OCI-LY1 (cell line): ENCODE results near the gene IGFBP4.

ENCODE experiments used
- H2AFZ ChIP-seq: fragments of 200-600 bp; sonication (generic), shearing (Covaris generic); 2 replicates; pipeline ENCODE4 v1.6.0; 2014; ENCODE audit warnings: antibody characterized with exemption, mild to moderate bottlenecking, low read length
- H3F3A ChIP-seq: fragments of 200-600 bp; sonication (generic), shearing (Covaris generic); 2 replicates; pipeline ENCODE4 v1.6.0; 2014; ENCODE audit warnings: mild to moderate bottlenecking, antibody characterized with exemption, low read length, moderate library complexity; ENCODE audit not compliant: insufficient read depth
- H3K27ac ChIP-seq: fragments of 200-600 bp; sonication (generic); 2 replicates; pipeline ENCODE4 v1.5.1; 2014; ENCODE audit warnings: low read length, mixed run types, mild to moderate bottlenecking, low read depth; ENCODE audit not compliant: poor library complexity, severe bottlenecking
- H3K27me3 ChIP-seq: fragments of 200-600 bp; sonication (generic); 2 replicates; pipeline ENCODE4 v1.6.0; 2014; ENCODE audit warnings: antibody characterized with exemption, mild to moderate bottlenecking, low read length, moderate library complexity; ENCODE audit not compliant: insufficient read depth
- H3K36me3 ChIP-seq: fragments of 200-600 bp; sonication (generic); 2 replicates; pipeline ENCODE4 v1.6.1; 2014; ENCODE audit warnings: mild to moderate bottlenecking, antibody characterized with exemption, low read length, moderate library complexity, mixed read lengths; ENCODE audit not compliant: insufficient read depth
- H3K4me1 ChIP-seq: fragments of 200-600 bp; sonication (generic); 2 replicates; pipeline ENCODE4 v1.5.1; 2014; ENCODE audit warnings: mild to moderate bottlenecking, low read length, moderate library complexity; ENCODE audit not compliant: insufficient read depth, severe bottlenecking
- H3K4me2 ChIP-seq: fragments of 200-600 bp; sonication (generic), shearing (Covaris generic); 2 replicates; pipeline ENCODE4 v1.6.1; 2014; ENCODE audit warnings: low read length
- H3K4me3 ChIP-seq: fragments of 200-600 bp; sonication (generic); 2 replicates; pipeline ENCODE4 v1.5.1; 2014; ENCODE audit warnings: low read length, low read depth, mild to moderate bottlenecking, mixed read lengths; ENCODE audit not compliant: poor library complexity, severe bottlenecking
- H3K79me2 ChIP-seq: fragments of 200-600 bp; shearing (Covaris generic); 2 replicates; pipeline ENCODE4 v1.6.1; 2016; ENCODE audit warnings: mixed run types, low read length, mixed read lengths; ENCODE audit not compliant: insufficient read depth
- H3K9ac ChIP-seq: fragments of 200-600 bp; sonication (generic), shearing (Covaris generic); 2 replicates; pipeline ENCODE4 v1.6.1; 2014; ENCODE audit warnings: mild to moderate bottlenecking, low read length, mixed read lengths
- H3K9me2 ChIP-seq: fragments of 200-600 bp; sonication (generic), shearing (Covaris generic); 2 replicates; pipeline ENCODE4 v1.6.1; 2014; ENCODE audit warnings: low read depth, mild to moderate bottlenecking, low read length, mixed read lengths
- H3K9me3 ChIP-seq: fragments of 200-600 bp; shearing (Covaris generic); 2 replicates; pipeline ENCODE4 v1.6.1; 2014; ENCODE audit warnings: low read length, mixed read lengths
- H4K20me1 ChIP-seq: fragments of 200-600 bp; sonication (generic), shearing (Covaris generic); 2 replicates; pipeline ENCODE4 v1.6.0; 2016; ENCODE audit warnings: mild to moderate bottlenecking, low read length; ENCODE audit not compliant: insufficient read depth
- CTCF ChIP-seq: fragments of 200-600 bp; sonication (generic), shearing (Covaris generic); IDR thresholded peaks from 2 replicates; pipeline ENCODE4 v1.5.1; 2017; ENCODE audit warnings: mild to moderate bottlenecking, antibody characterized with exemption, low read length, moderate library complexity, mixed read lengths
- EZH2 ChIP-seq: fragments of 200-600 bp; sonication (generic), shearing (Covaris generic); IDR thresholded peaks from 2 replicates; pipeline ENCODE4 v1.8.0; 2017; ENCODE audit warnings: borderline replicate concordance, mixed run types, mild to moderate bottlenecking, antibody characterized with exemption, low read length, moderate library complexity, mixed read lengths

Gene IGFBP4

GRCh38 chr17:40475234-40475908 is 32.1 kb downstream of the IGFBP4 start:
- TF ChIP-seq EZH2 (no peak), CTCF (no peak)
- peaks cover 21% of the 10 kb centered on the region for H3K4me1 ChIP-seq
- H3F3A ChIP-seq: no peaks in the 10 kb centered on the region
- no peaks in the 10 kb centered on the region for H4K20me1 ChIP-seq
- H3K9ac ChIP-seq: no peak overlapping the region
- no peaks in the 10 kb centered on the region for H3K9me2 ChIP-seq
- no peaks in the 10 kb centered on the region; the same call in 1 of the 2 replicates for H3K36me3 ChIP-seq
- H3K4me2 ChIP-seq: no peak overlapping the region
- peaks cover 7% of the 10 kb centered on the region; the same call in 1 of the 2 replicates for H3K27me3 ChIP-seq
- no peaks in the 10 kb centered on the region; the same call in 1 of the 2 replicates for H3K9me3 ChIP-seq
- H3K4me3 ChIP-seq: no peak overlapping the region
- H3K79me2 ChIP-seq: no peaks in the 10 kb centered on the region
- H2AFZ ChIP-seq: no peak overlapping the region
- H3K27ac ChIP-seq: no peak overlapping the region

DNA sequence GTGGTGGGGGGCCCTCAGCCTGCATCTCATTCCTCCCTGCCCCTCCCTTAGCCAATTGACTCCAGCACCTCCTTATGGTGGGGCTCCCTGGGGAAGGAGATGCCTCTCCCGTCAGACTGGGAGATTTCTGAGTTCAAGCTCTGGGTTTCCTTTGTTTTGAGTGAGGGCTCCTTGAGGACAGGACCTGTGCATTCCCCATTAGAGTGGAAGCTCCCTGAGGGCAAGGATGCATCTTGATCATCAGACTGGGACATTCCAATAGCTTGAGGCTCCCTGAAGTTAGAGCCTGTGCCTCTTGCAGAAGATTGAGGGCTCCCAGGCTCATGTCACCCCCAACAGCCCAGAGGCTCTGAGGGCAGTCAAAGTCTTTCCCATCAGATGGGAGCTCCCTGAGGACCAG is 34.5 kb downstream of the IGFBP4 start:
- Histone ChIP-seq H3K27me3 (peaks cover 7% of the 10 kb centered on the region; the same call in 1 of the 2 replicates), H3K9me2 (no peaks in the 10 kb centered on the region), H3K9me3 (no peaks in the 10 kb centered on the region), H3F3A (no peaks in the 10 kb centered on the region), H3K9ac (no peak overlapping the region), H3K4me3 (no peak overlapping the region), H3K4me2 (no peak overlapping the region), H3K27ac (no peak overlapping the region), H3K79me2 (no peaks in the 10 kb centered on the region), H3K36me3 (no peaks in the 10 kb centered on the region), H2AFZ (no peak overlapping the region), H3K4me1 (peaks cover 30% of the 10 kb centered on the region), H4K20me1 (no peaks in the 10 kb centered on the region)
- no peak for TF ChIP-seq EZH2
- no peak for TF ChIP-seq CTCF

DNA sequence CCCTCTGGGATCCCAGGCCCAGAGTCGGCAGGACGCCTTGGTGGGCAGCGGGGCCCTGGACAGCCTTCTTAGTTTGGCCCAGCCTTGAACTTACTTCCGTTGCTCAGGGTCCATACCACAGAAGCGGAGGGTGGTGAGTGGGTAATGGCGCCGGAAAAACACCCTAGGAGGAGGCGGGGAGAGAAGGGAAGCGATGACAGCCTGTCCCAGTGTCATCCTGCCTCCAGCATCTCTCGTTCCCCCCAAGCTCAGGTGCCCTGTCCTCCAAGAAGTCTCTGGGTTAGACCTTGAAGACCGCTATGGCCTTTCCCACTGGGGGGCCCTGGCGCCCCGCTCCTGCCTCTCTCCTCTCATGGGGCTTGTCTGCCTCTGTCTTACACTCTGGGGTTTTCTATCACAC is 35.2 kb downstream of the IGFBP4 start:
- H3K27me3 ChIP-seq: peaks cover 3% of the 10 kb centered on the region; the same call in 1 of the 2 replicates
- H3K9ac ChIP-seq: no peak overlapping the region
- H3K4me2 ChIP-seq: no peak overlapping the region
- H3K36me3 ChIP-seq: no peaks in the 10 kb centered on the region
- H3K4me3 ChIP-seq: no peak overlapping the region
- no peak overlapping the region for H3K27ac ChIP-seq
- no peaks in the 10 kb centered on the region for H3K9me3 ChIP-seq
- H2AFZ ChIP-seq: no peak overlapping the region
- H3K79me2 ChIP-seq: no peaks in the 10 kb centered on the region
- peaks cover 30% of the 10 kb centered on the region for H3K4me1 ChIP-seq
- H3F3A ChIP-seq: no peaks in the 10 kb centered on the region
- TF ChIP-seq EZH2: no peak
- no peak for TF ChIP-seq CTCF
- H3K9me2 ChIP-seq: no peaks in the 10 kb centered on the region
- H4K20me1 ChIP-seq: no peaks in the 10 kb centered on the region
